ENCODE measurements around the gene GAS6.
"Not testable (repeated sequence)": the region's sequence is repeated elsewhere in the genome, so short reads cannot be mapped to it uniquely, and the experiment has no call there.

The GAS6 gene

DNA sequence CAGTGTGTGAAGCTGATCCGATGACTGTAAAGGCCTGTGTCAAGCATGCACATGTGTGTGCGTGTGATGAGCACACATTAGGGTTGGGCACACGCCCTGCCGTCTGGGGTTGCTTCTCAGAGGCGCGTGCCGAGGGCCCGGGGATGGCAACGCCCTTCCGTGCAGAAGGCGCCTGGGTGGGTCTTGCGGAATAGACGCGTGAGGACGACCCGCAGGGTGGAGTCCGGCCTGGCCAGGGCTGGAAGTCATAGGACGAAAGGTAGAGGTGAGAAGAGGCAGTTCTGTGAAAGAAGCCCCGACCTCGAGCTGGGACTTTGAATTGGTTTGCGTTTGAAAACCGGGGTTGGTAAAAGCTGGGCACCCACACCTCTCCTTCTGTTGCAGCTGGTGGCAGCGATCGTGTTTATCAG lies 69.1 kb downstream of the GAS6 start:
- no peaks in the 10 kb centered on the region for H3K4me1 Mint-ChIP-seq (ENCODE audit: low read depth)
- peaks cover 1% of the 10 kb centered on the region for H3K27me3 Mint-ChIP-seq
- H3K27ac Mint-ChIP-seq = no peak overlapping the region
- no peaks in the 10 kb centered on the region for H3K9me3 Mint-ChIP-seq
- no peak overlapping the region for H3K4me3 Mint-ChIP-seq
- intact Hi-C loops (cut with micrococcal nuclease) = no loop called here
- no peaks in the 10 kb centered on the region for H3K36me3 Mint-ChIP-seq (ENCODE audit: low read depth)

DNA sequence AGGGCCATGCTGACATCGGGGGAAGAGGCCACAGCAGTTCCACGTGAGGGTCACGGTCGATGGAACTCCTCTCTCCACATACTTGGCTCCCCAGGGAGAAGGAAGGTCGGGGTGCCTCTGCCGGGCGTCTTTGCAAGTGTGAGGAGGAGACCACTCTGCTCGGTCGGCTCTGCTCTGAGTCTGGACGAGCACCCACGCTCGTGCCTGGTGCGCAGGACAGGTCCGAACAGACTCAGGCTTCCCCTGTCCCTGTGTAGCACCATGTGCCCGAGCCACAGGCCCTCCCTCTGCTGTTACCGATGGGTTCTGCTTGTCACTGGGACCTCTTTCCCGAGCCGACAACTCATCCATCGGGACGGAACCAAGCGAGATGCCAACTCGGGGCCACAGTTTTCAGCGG lies 69.8 kb downstream of the GAS6 start:
- H3K36me3 Mint-ChIP-seq (ENCODE audit: low read depth) = no peaks in the 10 kb centered on the region

DNA sequence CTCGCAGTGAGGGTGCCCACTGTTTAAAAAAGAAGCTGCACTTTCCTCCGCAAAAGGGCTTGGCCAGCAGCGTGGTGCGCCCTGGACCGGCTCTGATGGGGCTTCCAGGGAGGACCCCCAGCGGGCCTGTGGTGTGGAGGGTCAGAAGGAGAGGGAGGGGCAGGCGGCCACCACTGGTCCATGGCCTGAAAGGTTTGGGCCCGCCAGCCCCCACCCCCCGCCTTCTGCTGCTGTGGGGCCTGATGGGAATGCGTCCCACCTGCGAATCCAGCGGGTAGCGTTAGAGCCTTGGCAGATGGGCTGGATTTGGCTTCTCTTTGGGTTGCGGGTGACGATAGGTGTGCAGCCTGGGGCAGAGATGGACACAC lies 70.2 kb downstream of the GAS6 start:
- Mint-ChIP-seq H3K36me3 (ENCODE audit: low read depth) (no peaks in the 10 kb centered on the region), H3K4me3 (no peak overlapping the region), H3K27ac (no peak overlapping the region), H3K4me1 (ENCODE audit: low read depth) (no peaks in the 10 kb centered on the region), H3K27me3 (peaks cover 6% of the 10 kb centered on the region), H3K9me3 (no peaks in the 10 kb centered on the region)
- intact Hi-C loops (cut with micrococcal nuclease) = no loop called here

More for the DNA sequence above, 69.8 kb downstream of the GAS6 start:
- Mint-ChIP-seq H3K27me3 (peaks cover 4% of the 10 kb centered on the region), H3K9me3 (no peaks in the 10 kb centered on the region), H3K4me3 (no peak overlapping the region), H3K4me1 (ENCODE audit: low read depth) (no peaks in the 10 kb centered on the region), H3K27ac (no peak overlapping the region)
- intact Hi-C loops (cut with micrococcal nuclease) = no loop called here

DNA sequence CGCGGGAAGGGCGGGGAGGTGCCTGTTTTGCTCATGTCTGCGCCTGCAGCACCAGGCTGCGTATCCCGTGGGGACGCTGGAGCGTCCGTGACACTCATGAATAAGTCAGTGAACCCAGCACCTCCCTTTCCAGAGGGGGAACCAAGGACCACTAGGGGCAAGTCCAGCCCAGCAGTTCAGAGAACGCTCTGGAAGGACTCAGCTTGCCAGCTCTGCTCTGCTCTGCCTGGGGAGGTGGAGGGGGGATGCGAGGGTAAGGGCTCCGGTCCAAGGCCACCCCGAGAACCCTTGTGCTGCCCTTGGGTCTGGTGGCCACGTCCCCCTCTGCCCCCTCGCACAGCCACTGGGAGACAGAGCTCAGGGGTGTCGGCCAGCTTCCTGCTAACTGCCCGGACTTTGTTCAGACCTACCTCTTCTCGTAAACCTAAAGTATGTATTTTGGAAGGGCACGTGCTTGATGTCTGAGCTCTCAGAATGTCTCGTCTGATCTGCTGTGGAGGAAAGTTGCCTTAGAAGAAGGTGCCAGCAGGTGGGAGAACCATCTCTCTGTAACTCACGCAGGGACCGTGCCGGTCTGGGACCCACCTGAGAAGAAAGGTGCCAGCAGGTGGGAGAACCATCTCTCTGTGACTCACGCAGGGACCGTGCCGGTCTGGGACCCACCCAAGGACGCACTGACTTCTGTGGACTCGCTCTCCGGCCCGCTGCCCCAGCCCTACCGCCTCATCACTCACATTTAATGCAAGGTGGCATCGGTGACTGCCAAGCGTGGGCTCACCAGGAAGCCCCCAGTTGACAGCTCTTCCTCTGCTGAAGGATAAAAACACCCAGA lies 70.8 kb downstream of the GAS6 start:
- peaks cover 6% of the 10 kb centered on the region for H3K27me3 Mint-ChIP-seq
- H3K9me3 Mint-ChIP-seq = no peaks in the 10 kb centered on the region
- no peak overlapping the region for H3K4me3 Mint-ChIP-seq
- H3K36me3 Mint-ChIP-seq (ENCODE audit: low read depth) = no peaks in the 10 kb centered on the region
- no peaks in the 10 kb centered on the region for H3K4me1 Mint-ChIP-seq (ENCODE audit: low read depth)
- no peak overlapping the region for H3K27ac Mint-ChIP-seq
- intact Hi-C loops (cut with micrococcal nuclease) = no loop called here

DNA sequence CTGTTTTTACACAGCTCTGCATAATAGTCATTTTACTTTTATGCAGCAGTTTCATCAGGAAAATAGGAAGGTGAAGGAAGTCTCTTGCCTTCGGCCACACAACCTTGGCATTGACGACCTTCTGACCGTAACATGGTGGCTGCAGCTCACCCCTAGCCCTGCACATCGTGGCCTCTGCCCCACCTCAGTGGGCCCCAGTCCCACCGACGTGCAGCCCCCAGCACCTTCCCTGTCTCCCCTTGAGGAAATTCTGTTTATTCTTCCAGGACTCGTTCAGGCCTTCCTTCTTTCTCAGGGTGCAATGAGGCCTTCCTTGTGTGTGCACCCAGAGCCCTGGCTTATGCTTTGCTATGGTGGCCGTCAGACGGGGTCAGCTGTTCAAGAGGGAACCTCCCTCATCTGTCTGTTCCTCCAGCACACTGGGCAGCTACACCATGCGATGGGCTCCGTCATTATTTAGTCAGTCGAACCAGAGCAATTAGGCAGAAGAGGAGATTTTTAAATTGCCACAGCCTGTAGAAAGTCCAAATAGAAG lies 71.6 kb downstream of the GAS6 start:
- Mint-ChIP-seq H3K27ac (no peak overlapping the region), H3K27me3 (peaks cover 6% of the 10 kb centered on the region), H3K4me3 (no peak overlapping the region), H3K9me3 (no peaks in the 10 kb centered on the region), H3K4me1 (ENCODE audit: low read depth) (no peaks in the 10 kb centered on the region), H3K36me3 (ENCODE audit: low read depth) (no peaks in the 10 kb centered on the region)
- intact Hi-C loops (cut with micrococcal nuclease) = no loop called here

DNA sequence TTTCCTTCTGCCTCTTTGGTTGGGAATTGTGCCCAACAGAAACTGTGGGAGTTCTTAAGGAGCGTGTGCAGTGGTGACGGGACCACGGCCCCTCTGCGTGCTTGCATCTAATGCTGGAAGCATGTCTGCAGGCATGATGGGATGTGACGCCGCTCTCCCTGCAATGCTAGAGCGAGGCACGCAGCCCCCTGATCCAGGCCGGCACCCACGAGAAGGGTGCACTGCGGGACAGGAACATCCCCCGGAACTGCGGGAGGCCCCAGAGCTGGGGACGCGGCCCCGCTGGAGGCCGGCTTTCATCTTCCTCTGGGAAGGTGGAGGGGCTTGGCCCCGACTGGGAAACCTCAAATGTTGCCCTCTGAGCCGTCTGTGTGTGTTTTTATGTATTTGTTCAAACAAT lies 72.1 kb downstream of the GAS6 start:
- H3K36me3 Mint-ChIP-seq (ENCODE audit: low read depth) = no peaks in the 10 kb centered on the region
- no peak overlapping the region for H3K4me3 Mint-ChIP-seq
- H3K4me1 Mint-ChIP-seq (ENCODE audit: low read depth) = no peaks in the 10 kb centered on the region
- intact Hi-C loops (cut with micrococcal nuclease) = no loop called here
- no peaks in the 10 kb centered on the region for H3K9me3 Mint-ChIP-seq
- H3K27me3 Mint-ChIP-seq = peaks cover 5% of the 10 kb centered on the region
- H3K27ac Mint-ChIP-seq = no peak overlapping the region

DNA sequence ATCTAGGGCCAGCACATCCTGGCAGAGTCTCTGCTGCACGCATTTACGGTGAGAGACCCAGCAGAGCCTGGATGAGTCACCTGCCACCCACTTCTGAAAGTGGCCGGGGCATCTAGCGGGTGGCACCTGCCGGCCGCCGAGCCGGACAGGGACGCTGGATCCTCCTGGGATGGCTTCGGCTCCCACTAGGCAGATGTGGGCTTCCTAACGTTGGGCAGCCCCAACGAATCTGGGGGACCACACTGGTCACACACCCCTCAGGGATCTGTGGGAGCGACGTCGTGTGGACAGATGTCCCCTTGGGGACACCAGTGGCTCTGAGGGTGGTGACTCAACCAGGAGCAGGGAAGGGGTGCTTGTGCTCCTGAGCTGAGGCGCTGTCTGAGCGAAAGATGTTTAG lies 72.7 kb downstream of the GAS6 start:
- intact Hi-C loops (cut with micrococcal nuclease) = no loop called here
- Mint-ChIP-seq H3K4me3 (no peak overlapping the region), H3K4me1 (ENCODE audit: low read depth) (no peaks in the 10 kb centered on the region), H3K27me3 (peaks cover 5% of the 10 kb centered on the region), H3K36me3 (ENCODE audit: low read depth) (no peaks in the 10 kb centered on the region), H3K9me3 (no peaks in the 10 kb centered on the region), H3K27ac (no peak overlapping the region)

DNA sequence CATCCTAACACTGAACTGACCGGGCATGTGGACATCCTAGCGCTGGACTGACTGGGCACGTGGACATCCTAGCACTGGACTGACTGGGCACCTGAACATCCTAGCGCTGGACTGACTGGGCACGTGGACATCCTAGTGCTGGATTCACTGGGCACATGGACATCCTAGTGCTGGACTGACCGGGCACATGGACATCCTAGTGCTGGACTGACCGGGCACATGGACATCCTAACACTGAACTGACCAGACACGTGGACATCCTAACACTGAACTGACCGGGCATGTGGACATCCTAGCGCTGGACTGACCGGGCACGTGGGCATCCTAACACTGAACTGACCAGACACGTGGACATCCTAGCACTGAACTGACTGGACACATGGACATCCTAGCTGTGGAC lies 73.9 kb downstream of the GAS6 start:
- H3K4me3 Mint-ChIP-seq; H3K27ac Mint-ChIP-seq; H3K9me3 Mint-ChIP-seq; H3K27me3 Mint-ChIP-seq; H3K4me1 Mint-ChIP-seq (ENCODE audit: low read depth); H3K36me3 Mint-ChIP-seq (ENCODE audit: low read depth); intact Hi-C loops (cut with micrococcal nuclease): not testable (repeated sequence)

DNA sequence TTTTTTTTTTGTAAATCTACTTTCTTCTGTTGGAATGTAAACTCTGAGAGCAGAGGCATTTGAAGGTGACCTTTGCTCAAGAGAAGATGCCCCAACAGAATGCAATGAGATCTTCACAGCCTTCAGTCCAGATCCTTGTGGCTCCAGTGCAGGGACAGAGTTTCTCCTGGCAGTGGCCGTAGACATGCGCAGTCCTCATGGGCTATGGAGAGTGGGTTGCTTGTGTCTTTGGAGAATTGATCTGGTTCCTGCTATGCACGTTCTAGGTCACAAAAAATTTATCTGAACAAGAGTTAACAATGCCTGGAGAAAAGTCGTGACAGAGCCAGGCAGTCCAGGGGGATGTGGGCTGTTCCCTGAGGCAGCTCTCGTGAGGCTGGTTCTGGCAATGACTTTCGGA lies 74.7 kb downstream of the GAS6 start:
- Mint-ChIP-seq H3K4me1 (ENCODE audit: low read depth) (peaks cover 8% of the 10 kb centered on the region), H3K4me3 (no peak overlapping the region), H3K27me3 (peaks cover 13% of the 10 kb centered on the region), H3K9me3 (no peaks in the 10 kb centered on the region), H3K36me3 (ENCODE audit: low read depth) (no peaks in the 10 kb centered on the region), H3K27ac (no peak overlapping the region)
- intact Hi-C loops (cut with micrococcal nuclease) = no loop called here

DNA sequence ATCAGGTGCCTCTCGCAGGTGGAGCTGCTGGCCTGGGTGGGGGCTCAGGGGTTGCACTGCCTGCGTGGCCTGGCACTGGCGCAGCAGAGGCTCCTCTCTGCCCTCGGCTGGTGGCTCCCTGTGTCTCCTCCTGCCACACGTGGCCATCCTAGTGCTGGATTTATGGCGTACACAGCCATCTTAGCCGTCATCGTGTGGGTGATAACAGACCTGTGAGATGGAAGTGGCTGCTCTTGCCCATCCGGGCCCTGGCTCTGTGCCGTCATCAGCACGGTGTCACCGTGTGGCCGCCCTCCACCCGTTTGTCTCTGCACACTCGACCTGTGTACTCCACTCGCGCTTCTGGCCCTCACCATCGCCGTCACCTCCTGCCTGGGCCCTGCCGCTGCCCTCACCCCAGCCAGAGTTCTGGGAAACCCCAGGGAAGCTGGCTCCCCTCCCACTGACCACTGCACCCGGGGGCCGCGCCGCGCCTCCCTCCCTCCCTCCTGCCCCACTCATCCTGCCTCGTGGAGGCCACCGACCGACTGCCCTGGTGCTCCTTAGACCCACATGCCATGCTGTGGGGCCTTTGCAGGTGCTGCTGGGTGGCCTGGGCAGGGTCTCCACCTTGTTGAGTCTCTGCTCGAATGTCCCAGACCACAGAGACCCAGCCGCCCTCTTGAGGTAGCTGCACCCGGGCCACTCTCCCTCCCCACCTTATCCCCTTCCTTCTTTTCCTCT lies 75.3 kb downstream of the GAS6 start:
- Mint-ChIP-seq H3K9me3 (no peaks in the 10 kb centered on the region), H3K27ac (no peak overlapping the region), H3K36me3 (ENCODE audit: low read depth) (no peaks in the 10 kb centered on the region), H3K4me1 (ENCODE audit: low read depth) (peaks cover 8% of the 10 kb centered on the region), H3K4me3 (no peak overlapping the region), H3K27me3 (peaks cover 15% of the 10 kb centered on the region)
- intact Hi-C loops (cut with micrococcal nuclease) = no loop called here

DNA sequence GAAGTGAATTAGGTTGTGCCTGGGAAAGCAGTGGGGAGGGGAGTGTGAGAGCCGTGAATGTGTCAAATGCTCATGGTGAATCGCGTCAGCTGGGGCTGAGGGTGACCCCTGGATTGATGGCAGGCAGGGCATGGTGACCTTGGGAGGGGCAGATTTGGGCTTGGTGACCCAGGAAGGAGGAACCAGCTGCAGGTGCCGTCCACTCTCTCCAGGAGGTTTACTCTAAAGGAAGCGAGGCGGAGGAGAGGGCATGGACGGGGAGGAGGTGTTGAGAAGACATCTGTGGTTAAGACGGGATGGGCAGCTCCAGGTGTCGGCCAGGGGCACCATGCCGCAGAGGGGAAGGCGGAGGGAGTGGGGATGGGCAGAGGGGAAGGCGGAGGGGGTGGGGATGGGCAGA lies 76.2 kb downstream of the GAS6 start:
- H3K27me3 Mint-ChIP-seq = peaks cover 19% of the 10 kb centered on the region
- no peaks in the 10 kb centered on the region for H3K9me3 Mint-ChIP-seq
- H3K4me1 Mint-ChIP-seq (ENCODE audit: low read depth) = peaks cover 8% of the 10 kb centered on the region
- intact Hi-C loops (cut with micrococcal nuclease) = no loop called here
- no peak overlapping the region for H3K4me3 Mint-ChIP-seq
- H3K36me3 Mint-ChIP-seq (ENCODE audit: low read depth) = no peaks in the 10 kb centered on the region
- H3K27ac Mint-ChIP-seq = no peak overlapping the region

DNA sequence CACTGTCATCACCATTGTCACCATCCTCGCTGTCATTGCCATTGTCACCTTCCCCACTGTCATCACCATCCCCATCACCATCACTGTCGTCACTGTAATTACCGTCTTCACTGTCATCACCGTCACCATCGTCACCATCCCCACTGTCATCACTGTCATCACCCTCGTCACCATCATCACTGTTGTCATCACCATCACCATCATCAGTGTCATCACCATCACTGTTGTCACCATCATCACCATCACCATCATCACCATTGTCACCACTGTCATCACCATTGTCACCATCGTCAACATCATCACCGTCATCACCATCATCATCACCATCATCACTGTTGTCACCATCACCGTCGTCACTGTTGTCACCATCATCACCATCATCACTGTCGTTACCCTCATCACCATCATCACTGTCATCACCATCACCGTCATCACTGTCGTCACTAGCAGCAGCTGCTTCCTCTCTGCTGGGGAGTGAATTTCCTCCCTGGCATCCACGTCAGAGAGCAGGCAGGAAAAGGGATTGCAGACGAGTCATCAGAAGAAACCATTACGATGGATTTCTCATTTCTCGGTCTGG lies 77.5 kb downstream of the GAS6 start:
- no peak overlapping the region for H3K27ac Mint-ChIP-seq
- intact Hi-C loops (cut with micrococcal nuclease) = no loop called here
- H3K4me1 Mint-ChIP-seq (ENCODE audit: low read depth) = peaks cover 8% of the 10 kb centered on the region
- peaks cover 19% of the 10 kb centered on the region for H3K27me3 Mint-ChIP-seq
- H3K4me3 Mint-ChIP-seq = no peak overlapping the region
- H3K36me3 Mint-ChIP-seq (ENCODE audit: low read depth) = no peaks in the 10 kb centered on the region
- no peaks in the 10 kb centered on the region for H3K9me3 Mint-ChIP-seq

DNA sequence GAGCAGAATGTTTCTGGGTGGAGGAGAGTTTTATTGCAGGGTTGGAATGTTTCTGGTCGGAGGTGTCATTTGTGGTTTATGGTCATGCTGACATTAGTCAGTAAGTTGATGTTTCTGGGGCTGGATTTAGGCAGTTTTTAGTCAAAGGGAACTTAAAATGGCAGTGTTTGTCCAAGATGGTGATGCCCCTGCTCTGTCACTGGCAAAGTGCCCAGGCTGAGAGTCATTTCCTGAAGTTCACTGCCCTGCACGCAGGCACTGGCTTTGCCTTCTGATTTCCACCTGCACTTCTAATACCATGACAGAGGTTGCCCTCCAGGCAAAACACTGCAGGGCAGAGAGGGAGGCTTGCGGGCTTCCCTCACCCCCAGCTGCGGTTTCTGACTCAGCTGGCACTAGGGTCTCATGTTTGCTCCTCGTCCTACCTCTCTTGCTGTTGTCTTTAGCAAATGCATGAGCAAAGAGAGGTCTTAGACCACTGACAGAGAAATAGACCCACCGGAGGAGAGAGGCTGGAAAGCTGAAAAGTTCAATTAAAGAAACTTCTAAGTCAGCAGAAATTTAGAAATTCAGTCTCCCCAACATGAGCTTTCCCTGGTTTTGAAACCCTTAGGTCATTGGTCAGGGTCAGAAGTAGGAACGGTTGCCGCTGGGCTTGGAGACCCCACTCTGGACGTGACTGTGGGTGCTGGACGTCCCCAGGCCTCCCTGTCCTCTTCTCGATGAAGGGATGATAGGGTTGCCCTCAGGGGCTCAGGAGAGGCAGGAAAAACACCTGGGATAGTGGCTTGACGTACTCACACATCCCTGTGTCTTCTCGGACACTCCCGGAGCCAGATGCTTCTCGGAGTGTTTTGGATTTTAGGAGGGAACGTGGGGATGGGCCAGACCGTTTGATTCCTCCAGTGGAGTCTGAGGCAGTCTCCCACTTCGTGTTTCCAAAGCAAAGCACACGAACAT lies 78.5 kb downstream of the GAS6 start:
- Mint-ChIP-seq H3K27me3 (peaks cover 19% of the 10 kb centered on the region), H3K4me1 (ENCODE audit: low read depth) (peaks cover 8% of the 10 kb centered on the region), H3K4me3 (no peak overlapping the region), H3K9me3 (no peaks in the 10 kb centered on the region), H3K27ac (no peak overlapping the region), H3K36me3 (ENCODE audit: low read depth) (no peaks in the 10 kb centered on the region)
- intact Hi-C loops (cut with micrococcal nuclease) = no loop called here
